ENCODE results near the gene MPZL2. TPM values are rescaled to one million over a fixed set of nuclear protein-coding genes. Genes with fewer than 3 reads are reported as not detected.

Gene MPZL2
- polyA plus RNA-seq, 1 of the 3 experiments (the other 2 are of a cell fraction), result 6.2 TPM

GRCh38 chr11:118304568-118305248, 40.6 kb upstream of the MPZL2 start, which contains the start of gene CD3E:
Gene CD3E, plus strand, starts transcription at chr11:118304730. Its CDS starts 223 bp downstream, at chr11:118304953.
- no peak within 1 kb of the TSS for H3K9ac ChIP-seq
- H3K36me3 ChIP-seq (replicated peaks in 1 of 2; ENCODE audit: control insufficient read depth in 1 of 2, insufficient read depth in 2 of 2, low read length in 1 of 2), result no peaks in the 10 kb centered on the region
- no peak within 1 kb of the TSS for H3K27ac ChIP-seq (ENCODE audit: low read depth in 2 of 2, low read length in 1 of 2)
- no peaks in the 10 kb centered on the region for H3K9me3 ChIP-seq
- H3K4me1 ChIP-seq (ENCODE audit: control insufficient read depth in 1 of 2, insufficient read depth in 2 of 2, low read depth in 1 of 2, low read length in 1 of 2), result no peaks in the 10 kb centered on the region
- H4K20me1 ChIP-seq (ENCODE audit: insufficient read depth), result no peaks in the 10 kb centered on the region
- CTCF ChIA-PET, result interaction anchor here (0.7 to 1.9 kb wide), 3 partner anchors 10 to 160 kb away, joined by 3 to 5 read pairs (median 4); partner anchors contain the start of gene MPZL2
- POLR2A ChIA-PET, result no interaction called here
- TF ChIP-seq MXI1 (IDR thresholded peaks at IDR 0.05; ENCODE audit: low read depth, low read length) (no peak), TEAD4 (IDR thresholded peaks at IDR 0.05; ENCODE audit: borderline replicate concordance, insufficient read depth) (no peak), RCOR1 (IDR thresholded peaks at IDR 0.05; ENCODE audit: low read length) (no peak), RXRA (IDR thresholded peaks at IDR 0.05; ENCODE audit: borderline replicate concordance, low read depth) (no peak), ZBTB33 (IDR thresholded peaks at IDR 0.05; ENCODE audit: borderline replicate concordance, low read depth) (no peak), YY1 (IDR thresholded peaks at IDR 0.05; ENCODE audit: low read depth) (no peak)
- H2AFZ ChIP-seq (ENCODE audit: low read depth), result no peak within 1 kb of the TSS
- no peak within 1 kb of the TSS for H3K4me3 ChIP-seq (ENCODE audit: low read depth in 2 of 2, low read length in 1 of 2)
- peaks cover 28% of the 10 kb centered on the region; the same call in 1 of the 2 replicates for H3K27me3 ChIP-seq (ENCODE audit: insufficient read depth)
- no peaks in the 10 kb centered on the region for H3K79me2 ChIP-seq (ENCODE audit: insufficient read depth)
- no peak for DNase-seq
- no peak within 1 kb of the TSS for H3K4me2 ChIP-seq
- no peaks in the 10 kb centered on the region for H3F3A ChIP-seq (replicated peaks; ENCODE audit: insufficient read depth)
- no peaks in the 10 kb centered on the region for H3K9me2 ChIP-seq
- 42% methylated on average over 8 of the region's 8 CpGs for WGBS (ENCODE audit: low lambda C conversion rate)

- Histone ChIP-seq H3K9me3 (no peaks in the 10 kb centered on the region), H3K4me3 (ENCODE audit: low read depth in 2 of 2, low read length in 1 of 2) (no peak overlapping the region), H3K9me2 (no peaks in the 10 kb centered on the region), H3K36me3 (replicated peaks in 1 of 2; ENCODE audit: control insufficient read depth in 1 of 2, insufficient read depth in 2 of 2, low read length in 1 of 2) (no peaks in the 10 kb centered on the region), H3K79me2 (ENCODE audit: insufficient read depth) (no peaks in the 10 kb centered on the region), H3K27me3 (ENCODE audit: insufficient read depth) (peaks cover 28% of the 10 kb centered on the region; the same call in 1 of the 2 replicates), H3K4me2 (no peak overlapping the region), H4K20me1 (ENCODE audit: insufficient read depth) (no peaks in the 10 kb centered on the region), H3F3A (replicated peaks; ENCODE audit: insufficient read depth) (no peaks in the 10 kb centered on the region), H3K27ac (ENCODE audit: low read depth in 2 of 2, low read length in 1 of 2) (no peak overlapping the region), H3K4me1 (ENCODE audit: control insufficient read depth in 1 of 2, insufficient read depth in 2 of 2, low read depth in 1 of 2, low read length in 1 of 2) (no peaks in the 10 kb centered on the region), H2AFZ (ENCODE audit: low read depth) (no peak overlapping the region), H3K9ac (no peak overlapping the region)
- WGBS (ENCODE audit: low lambda C conversion rate), result 36% methylated on average over 1 of the region's 1 CpG
- CTCF ChIA-PET, result interaction anchor here (1.3 to 1.9 kb wide), 3 partner anchors 7 to 159 kb away, joined by 3 to 5 read pairs (median 4); no protein-coding TSS in a partner anchor
- POLR2A ChIA-PET, result no interaction called here
- no peak for DNase-seq
- TF ChIP-seq IRF3 (IDR thresholded peaks at IDR 0.05; ENCODE audit: low read depth, low read length), result no peak
- no peak for TF ChIP-seq FOSL2 (IDR thresholded peaks at IDR 0.05; ENCODE audit: borderline replicate concordance, low read depth)
- no peak for TF ChIP-seq RCOR1 (IDR thresholded peaks at IDR 0.05; ENCODE audit: low read length)
- no peak for TF ChIP-seq YY1 (IDR thresholded peaks at IDR 0.05; ENCODE audit: low read depth)
- no peak for TF ChIP-seq FOXJ3 (CRISPR knock-in tag; IDR thresholded peaks at IDR 0.05)
- TF ChIP-seq TCF12 (IDR thresholded peaks at IDR 0.05), result no peak
- TF ChIP-seq PBX3 (IDR thresholded peaks at IDR 0.05), result no peak
- no peak for TF ChIP-seq NRF1 (IDR thresholded peaks at IDR 0.05; ENCODE audit: low read depth, low read length)
- no peak for TF ChIP-seq ELF1 (IDR thresholded peaks at IDR 0.05)
- TF ChIP-seq RAD21 (IDR thresholded peaks at IDR 0.05; ENCODE audit: low read length), result no peak
- no peak for TF ChIP-seq EZH2phosphoT487 (IDR thresholded peaks at IDR 0.05; ENCODE audit: borderline replicate concordance, low read depth)
- no peak for TF ChIP-seq USF1 (IDR thresholded peaks at IDR 0.05; ENCODE audit: borderline replicate concordance, low read depth)
- TF ChIP-seq USF2 (IDR thresholded peaks at IDR 0.05; ENCODE audit: borderline replicate concordance, low read depth, low read length), result no peak
- no peak for TF ChIP-seq TAF1 (IDR thresholded peaks at IDR 0.05; ENCODE audit: borderline replicate concordance, low read depth, low read length)
- no peak for TF ChIP-seq MEF2A (IDR thresholded peaks at IDR 0.05; ENCODE audit: borderline replicate concordance, low read depth)
Measured at GRCh38 chr11:118304227-118304567, 40.1 kb upstream of the MPZL2 start.

All from SK-N-SH (cell line).